Endodermal cell (in vitro differentiated cells): ENCODE measurements around the gene FILIP1L. TPM values are rescaled to one million over a fixed set of nuclear protein-coding genes. Genes with fewer than 3 reads are reported as not detected.

Source experiments
- DNase-seq: peaks from one replicate; pipeline ENCODE4 v3.0.0-alpha.2; 2017
- H3K27ac ChIP-seq: 2 replicates; pipeline ENCODE4 v1.5.1; 2013; ENCODE audit warnings: mild to moderate bottlenecking, low read depth, low read length, moderate library complexity
- H3K27me3 ChIP-seq: 2 replicates; pipeline ENCODE4 v1.6.1; 2013; ENCODE audit warnings: mild to moderate bottlenecking, low read length, moderate library complexity; ENCODE audit not compliant: insufficient read depth, control insufficient read depth, poor library complexity, severe bottlenecking
- H3K36me3 ChIP-seq: 2 replicates; pipeline ENCODE4 v1.7.0; 2013; ENCODE audit warnings: mild to moderate bottlenecking, low read length, moderate library complexity; ENCODE audit not compliant: control insufficient read depth, insufficient read depth
- H3K4me1 ChIP-seq: one replicate; pipeline ENCODE4 v1.7.0; 2013; ENCODE audit warnings: low read length; ENCODE audit not compliant: control insufficient read depth, insufficient read depth
- H3K4me3 ChIP-seq: 2 replicates; pipeline ENCODE4 v1.5.1; 2013; ENCODE audit warnings: mild to moderate bottlenecking, low read length, moderate library complexity
- H3K9ac ChIP-seq: 2 replicates; pipeline ENCODE4 v1.6.1; 2013; ENCODE audit warnings: mild to moderate bottlenecking, low read length, moderate library complexity; ENCODE audit not compliant: poor library complexity, severe bottlenecking; ENCODE audit errors: extremely low read depth
- H3K9me3 ChIP-seq: 2 replicates; pipeline ENCODE4 v1.6.1; 2013; ENCODE audit warnings: mild to moderate bottlenecking, low read length, moderate library complexity; ENCODE audit not compliant: control insufficient read depth
- H3K27ac Mint-ChIP-seq: 2 replicates; pipeline ENCODE4 v1.8.0; 2020; ENCODE audit warnings: mixed read lengths
- H3K27me3 Mint-ChIP-seq: 2 replicates; pipeline ENCODE4 v1.8.0; 2021; ENCODE audit warnings: mild to moderate bottlenecking, mixed read lengths; ENCODE audit not compliant: insufficient read depth
- H3K36me3 Mint-ChIP-seq: 2 replicates; pipeline ENCODE4 v1.8.0; 2020; ENCODE audit warnings: low read depth, mixed read lengths
- H3K4me1 Mint-ChIP-seq: 2 replicates; pipeline ENCODE4 v1.8.0; 2020; ENCODE audit warnings: mixed read lengths
- H3K4me3 Mint-ChIP-seq: 2 replicates; pipeline ENCODE4 v1.8.0; 2020; ENCODE audit warnings: mild to moderate bottlenecking, moderate library complexity, mixed read lengths
- H3K9me3 Mint-ChIP-seq: 2 replicates; pipeline ENCODE4 v1.8.0; 2020; ENCODE audit warnings: mild to moderate bottlenecking, mixed read lengths
- CTCF ChIP-seq: fragments of 200-600 bp; sonication (generic); conservative IDR thresholded peaks from 2 replicates; pipeline ENCODE4 v1.5.0; 2021; ENCODE audit warnings: antibody characterized with exemption, mild to moderate bottlenecking
- WGBS, 2 experiments: methylation state at CpG; one replicate each; pipeline versions ENCODE4 v1.1.5 to v1.1.7; 2013; ENCODE audit warnings: missing lambda C conversion rate in 2 of 2, mixed read lengths in 1 of 2; ENCODE audit not compliant: insufficient coverage in 1 of 2, insufficient read length in 1 of 2; 5-methylcytosine and 5-hydroxymethylcytosine counted together
- total RNA-seq, 2 donors: library from RNA; stranded (reverse); fragmentation: NEBNext Ultra II Directional in 1 of 2; extraction: Animal tissue kit (Norgen Biotek cat#: 25700) in 1 of 2; gene quantifications; 2 replicates in 1 of 2; 3 replicates in 1 of 2; pipeline ENCODE4 v1.2.1, GENCODE V29; 2021

Gene FILIP1L
- total RNA-seq, 2 donors from 2014 or later, result 0.84 to 2.5 TPM

GRCh38 chr3:99949956-99950670, 164.2 kb downstream of the FILIP1L start:
- 88 to 100% methylated on average over 3 to 5 of the region's 5 CpGs for WGBS, 2 experiments
- H3K27me3 Mint-ChIP-seq, result no peaks in the 10 kb centered on the region

GRCh38 chr3:99948467-99949089, 165.7 kb downstream of the FILIP1L start:
- no peak overlapping the region for H3K27ac Mint-ChIP-seq
- H3K9me3 Mint-ChIP-seq, result no peaks in the 10 kb centered on the region
- peaks cover 28% of the 10 kb centered on the region for H3K4me1 Mint-ChIP-seq
- Histone ChIP-seq H3K36me3 (no peaks in the 10 kb centered on the region), H3K4me1 (peaks cover 13% of the 10 kb centered on the region), H3K27me3 (no peaks in the 10 kb centered on the region), H3K9me3 (no peaks in the 10 kb centered on the region), H3K4me3 (no peak overlapping the region), H3K9ac (no peak overlapping the region), H3K27ac (no peak overlapping the region)
- no peak for DNase-seq
- H3K4me3 Mint-ChIP-seq, result no peak overlapping the region
- WGBS, 2 experiments, result 80 to 100% methylated on average over 1 of the region's 1 CpG
- H3K36me3 Mint-ChIP-seq, result no peaks in the 10 kb centered on the region
- H3K27me3 Mint-ChIP-seq, result no peaks in the 10 kb centered on the region
- no peak for TF ChIP-seq CTCF

More at GRCh38 chr3:99949956-99950670, 164.2 kb downstream of the FILIP1L start:
- Mint-ChIP-seq H3K4me3 (no peak overlapping the region), H3K9me3 (no peaks in the 10 kb centered on the region), H3K4me1 (peaks cover 19% of the 10 kb centered on the region), H3K27ac (no peak overlapping the region), H3K36me3 (no peaks in the 10 kb centered on the region)
- no peak overlapping the region for H3K27ac ChIP-seq
- peaks cover 3% of the 10 kb centered on the region for H3K4me1 ChIP-seq
- H3K36me3 ChIP-seq, result no peaks in the 10 kb centered on the region
- H3K9ac ChIP-seq, result no peak overlapping the region
- H3K9me3 ChIP-seq, result no peaks in the 10 kb centered on the region
- no peak for DNase-seq
- H3K4me3 ChIP-seq, result no peak overlapping the region
- no peaks in the 10 kb centered on the region for H3K27me3 ChIP-seq
- TF ChIP-seq CTCF, result no peak

- Histone ChIP-seq H3K9me3 (no peaks in the 10 kb centered on the region), H3K27me3 (no peaks in the 10 kb centered on the region), H3K27ac (no peak overlapping the region), H3K36me3 (no peaks in the 10 kb centered on the region), H3K9ac (no peak overlapping the region), H3K4me1 (peaks cover 13% of the 10 kb centered on the region), H3K4me3 (no peak overlapping the region)
- 96% methylated on average over 2 of the region's 3 CpGs; no CpG with 5 or more reads in 1 of the 2 experiments for WGBS, 2 experiments
- TF ChIP-seq CTCF, result no peak
- Mint-ChIP-seq H3K4me1 (peaks cover 28% of the 10 kb centered on the region), H3K9me3 (no peaks in the 10 kb centered on the region), H3K27me3 (no peaks in the 10 kb centered on the region), H3K36me3 (no peaks in the 10 kb centered on the region), H3K4me3 (no peak overlapping the region), H3K27ac (no peak overlapping the region)
- no peak for DNase-seq
These were observed 166.9 kb downstream of the FILIP1L start for GRCh38 chr3:99947356-99947755.
